HepG2 (cell line): Measurements from ENCODE around the gene RNF222. TPM values are rescaled to one million over a fixed set of nuclear protein-coding genes. Genes with fewer than 3 reads are reported as not detected.

ENCODE experiments used
- AGO1 ChIP-seq: fragments of 200-400 bp; formaldehyde crosslinking; IDR thresholded peaks from 2 replicates; pipeline ENCODE4 v1.6.1; 2017; ENCODE audit warnings: mild to moderate bottlenecking, low read depth, low read length, moderate library complexity; ENCODE audit not compliant: poor library complexity, severe bottlenecking
- EED ChIP-seq: sonication (generic); formaldehyde crosslinking; IDR thresholded peaks from 2 replicates; pipeline ENCODE4 v1.5.0; 2020; ENCODE audit warnings: mild to moderate bottlenecking, missing genetic modification reagents
- MZF1 ChIP-seq: sonication (generic); formaldehyde crosslinking; IDR thresholded peaks from 2 replicates; pipeline ENCODE4 v1.8.1; 2023; ENCODE audit warnings: mild to moderate bottlenecking, missing genetic modification reagents, borderline replicate concordance
- REXO4 ChIP-seq: sonication (generic); formaldehyde crosslinking; IDR thresholded peaks from 2 replicates; pipeline ENCODE4 v1.8.0; 2022; ENCODE audit warnings: missing genetic modification reagents, mild to moderate bottlenecking, borderline replicate concordance
- SIX4 ChIP-seq: sonication (generic); formaldehyde crosslinking; IDR thresholded peaks from 2 replicates; pipeline ENCODE4 v1.4.0; 2020; ENCODE audit warnings: missing genetic modification reagents
- THYN1 ChIP-seq: sonication (generic); formaldehyde crosslinking; IDR thresholded peaks from 2 replicates; pipeline ENCODE4 v1.8.1; 2023; ENCODE audit warnings: low read depth, mild to moderate bottlenecking, moderate library complexity, missing genetic modification reagents, borderline replicate concordance
- ZNF235 ChIP-seq: sonication (generic); formaldehyde crosslinking; IDR thresholded peaks from 2 replicates; pipeline ENCODE4 v1.8.1; 2023; ENCODE audit warnings: mild to moderate bottlenecking, missing genetic modification reagents, borderline replicate concordance
- ZNF329 ChIP-seq: sonication (generic); formaldehyde crosslinking; IDR thresholded peaks from 2 replicates; pipeline ENCODE4 v1.9.0; 2021; ENCODE audit warnings: low read depth, mild to moderate bottlenecking, missing genetic modification reagents
- ZNF441 ChIP-seq: sonication (generic); formaldehyde crosslinking; IDR thresholded peaks from 2 replicates; pipeline ENCODE4 v1.7.0; 2021; ENCODE audit warnings: missing genetic modification reagents, borderline replicate concordance
- ZNF546 ChIP-seq: sonication (generic); formaldehyde crosslinking; conservative IDR thresholded peaks from 2 replicates; pipeline ENCODE4 v1.8.1; 2023; ENCODE audit warnings: mild to moderate bottlenecking, missing genetic modification reagents
- ZNF660 ChIP-seq: sonication (generic); formaldehyde crosslinking; IDR thresholded peaks from 2 replicates; pipeline ENCODE4 v1.5.1; 2020; ENCODE audit warnings: mild to moderate bottlenecking, low read depth, missing genetic modification reagents, borderline replicate concordance
- polyA plus RNA-seq, 8 experiments: library from polyadenylated mRNA; depleted of rRNA in 3 of 8; stranded (reverse) in 7 of 8; unstranded in 1 of 8; fragments of >200 nt; fragmentation: Illumina TruSeq in 4 of 8; extraction: Trizol in 4 of 8; gene quantifications; 2 replicates each; pipeline versions ENCODE4 v1.2.1 to v1.2.3, GENCODE V29; 2011 to 2016; ENCODE audit warnings: low read depth in 4 of 8, missing spikeins in 1 of 8, mixed read lengths in 1 of 8; ENCODE audit not compliant: insufficient read depth in 1 of 8
- total RNA-seq, 5 experiments: library from RNA; depleted of rRNA; stranded (reverse); fragments of >200 nt; fragmentation: Illumina TruSeq; extraction: Trizol; gene quantifications; 2 replicates each; pipeline ENCODE4 v1.2.3, GENCODE V29; 2016; ENCODE audit warnings: low read depth in 1 of 5
- TF ChIP-seq, protein P1 (sequence below): sonication (generic); formaldehyde crosslinking; IDR thresholded peaks from 2 replicates; pipeline ENCODE4 v1.4.0; 2020; ENCODE audit warnings: mild to moderate bottlenecking, missing genetic modification reagents
- TF ChIP-seq, protein P2 (sequence below): sonication (generic); formaldehyde crosslinking; IDR thresholded peaks from 2 replicates; pipeline ENCODE4 v1.8.0; 2022; ENCODE audit warnings: mild to moderate bottlenecking, missing genetic modification reagents, borderline replicate concordance
- TF ChIP-seq, protein P3 (sequence below): sonication (generic); formaldehyde crosslinking; IDR thresholded peaks from 2 replicates; pipeline ENCODE4 v1.9.0; 2021; ENCODE audit warnings: mild to moderate bottlenecking, missing genetic modification reagents
- TF ChIP-seq, protein P4 (sequence below): sonication (generic); formaldehyde crosslinking; IDR thresholded peaks from 2 replicates; pipeline ENCODE4 v1.8.0; 2022; ENCODE audit warnings: missing genetic modification reagents, mild to moderate bottlenecking, borderline replicate concordance

RNF222 gene
- total and polyA plus RNA-seq, 2 of the 13 experiments (the other 11 are each of a cell fraction or from before 2014, with no cell fraction given), result not detected

DNA sequence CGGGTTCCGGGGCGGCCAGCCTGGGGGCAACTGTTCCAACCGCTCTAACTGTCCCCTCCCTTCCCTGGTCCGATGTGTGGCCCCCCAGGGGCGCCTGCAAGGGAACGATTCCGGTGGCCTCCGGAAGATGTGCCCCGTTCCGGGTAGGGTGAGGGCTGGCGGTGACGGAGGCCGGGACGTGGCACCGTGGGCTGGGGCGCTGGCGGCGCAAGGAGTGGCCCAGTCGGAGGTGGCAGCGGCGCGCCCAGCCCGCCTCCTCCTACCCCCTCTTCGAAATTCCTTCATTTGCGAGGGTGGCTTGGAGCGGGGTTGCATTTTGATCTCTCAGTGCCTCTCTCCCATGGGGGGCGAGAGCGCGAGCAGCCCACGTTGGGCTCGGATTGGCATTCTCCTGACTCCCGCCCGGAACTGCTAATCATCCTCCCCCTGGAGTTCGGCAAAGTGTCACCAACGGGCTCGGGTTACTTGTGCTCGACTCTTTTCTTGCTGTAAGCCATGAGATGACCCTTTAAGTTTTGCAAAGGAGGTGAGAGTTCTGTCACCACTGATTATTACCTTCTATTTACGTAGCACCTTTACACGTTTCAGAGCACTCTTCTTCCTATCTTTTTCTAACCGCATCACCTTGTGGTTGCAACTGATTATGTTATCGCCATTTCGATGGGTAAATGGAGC lies 38.7 kb upstream of the RNF222 start (continued):
- TF ChIP-seq, protein P1, sequence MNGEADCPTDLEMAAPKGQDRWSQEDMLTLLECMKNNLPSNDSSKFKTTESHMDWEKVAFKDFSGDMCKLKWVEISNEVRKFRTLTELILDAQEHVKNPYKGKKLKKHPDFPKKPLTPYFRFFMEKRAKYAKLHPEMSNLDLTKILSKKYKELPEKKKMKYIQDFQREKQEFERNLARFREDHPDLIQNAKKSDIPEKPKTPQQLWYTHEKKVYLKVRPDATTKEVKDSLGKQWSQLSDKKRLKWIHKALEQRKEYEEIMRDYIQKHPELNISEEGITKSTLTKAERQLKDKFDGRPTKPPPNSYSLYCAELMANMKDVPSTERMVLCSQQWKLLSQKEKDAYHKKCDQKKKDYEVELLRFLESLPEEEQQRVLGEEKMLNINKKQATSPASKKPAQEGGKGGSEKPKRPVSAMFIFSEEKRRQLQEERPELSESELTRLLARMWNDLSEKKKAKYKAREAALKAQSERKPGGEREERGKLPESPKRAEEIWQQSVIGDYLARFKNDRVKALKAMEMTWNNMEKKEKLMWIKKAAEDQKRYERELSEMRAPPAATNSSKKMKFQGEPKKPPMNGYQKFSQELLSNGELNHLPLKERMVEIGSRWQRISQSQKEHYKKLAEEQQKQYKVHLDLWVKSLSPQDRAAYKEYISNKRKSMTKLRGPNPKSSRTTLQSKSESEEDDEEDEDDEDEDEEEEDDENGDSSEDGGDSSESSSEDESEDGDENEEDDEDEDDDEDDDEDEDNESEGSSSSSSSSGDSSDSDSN, result peak; percentile 85; the same call in 1 of the 2 replicates
- TF ChIP-seq, protein P2, sequence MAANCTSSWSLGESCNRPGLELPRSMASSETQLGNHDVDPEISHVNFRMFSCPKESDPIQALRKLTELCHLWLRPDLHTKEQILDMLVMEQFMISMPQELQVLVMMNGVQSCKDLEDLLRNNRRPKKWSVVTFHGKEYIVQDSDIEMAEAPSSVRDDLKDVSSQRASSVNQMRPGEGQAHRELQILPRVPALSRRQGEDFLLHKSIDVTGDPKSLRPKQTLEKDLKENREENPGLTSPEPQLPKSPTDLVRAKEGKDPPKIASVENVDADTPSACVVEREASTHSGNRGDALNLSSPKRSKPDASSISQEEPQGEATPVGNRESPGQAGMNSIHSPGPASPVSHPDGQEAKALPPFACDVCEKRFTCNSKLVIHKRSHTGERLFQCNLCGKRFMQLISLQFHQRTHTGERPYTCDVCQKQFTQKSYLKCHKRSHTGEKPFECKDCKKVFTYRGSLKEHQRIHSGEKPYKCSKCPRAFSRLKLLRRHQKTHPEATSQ (CRISPR knock-in tag), result 0 out of 2 replicates have a peak, but pooled peaks have one; percentile 58
- TF ChIP-seq MZF1 (no peak), SIX4 (CRISPR knock-in tag) (0 out of 2 replicates have a peak, but pooled peaks have one; percentile 19), ZNF660 (CRISPR knock-in tag) (no peak), AGO1 (peak; percentile 71), EED (CRISPR knock-in tag) (peak; percentile 69; the same call in 1 of the 2 replicates), THYN1 (CRISPR knock-in tag) (peak; percentile 62; the same call in 1 of the 2 replicates), ZNF235 (CRISPR knock-in tag) (0 out of 2 replicates have a peak, but pooled peaks have one; percentile 5), ZNF441 (CRISPR knock-in tag) (0 out of 2 replicates have a peak, but pooled peaks have one; percentile 26), REXO4 (CRISPR knock-in tag) (0 out of 2 replicates have a peak, but pooled peaks have one; percentile 10), ZNF329 (peak; percentile 59), ZNF546 (CRISPR knock-in tag) (peak; percentile 66)
- TF ChIP-seq, protein P3, sequence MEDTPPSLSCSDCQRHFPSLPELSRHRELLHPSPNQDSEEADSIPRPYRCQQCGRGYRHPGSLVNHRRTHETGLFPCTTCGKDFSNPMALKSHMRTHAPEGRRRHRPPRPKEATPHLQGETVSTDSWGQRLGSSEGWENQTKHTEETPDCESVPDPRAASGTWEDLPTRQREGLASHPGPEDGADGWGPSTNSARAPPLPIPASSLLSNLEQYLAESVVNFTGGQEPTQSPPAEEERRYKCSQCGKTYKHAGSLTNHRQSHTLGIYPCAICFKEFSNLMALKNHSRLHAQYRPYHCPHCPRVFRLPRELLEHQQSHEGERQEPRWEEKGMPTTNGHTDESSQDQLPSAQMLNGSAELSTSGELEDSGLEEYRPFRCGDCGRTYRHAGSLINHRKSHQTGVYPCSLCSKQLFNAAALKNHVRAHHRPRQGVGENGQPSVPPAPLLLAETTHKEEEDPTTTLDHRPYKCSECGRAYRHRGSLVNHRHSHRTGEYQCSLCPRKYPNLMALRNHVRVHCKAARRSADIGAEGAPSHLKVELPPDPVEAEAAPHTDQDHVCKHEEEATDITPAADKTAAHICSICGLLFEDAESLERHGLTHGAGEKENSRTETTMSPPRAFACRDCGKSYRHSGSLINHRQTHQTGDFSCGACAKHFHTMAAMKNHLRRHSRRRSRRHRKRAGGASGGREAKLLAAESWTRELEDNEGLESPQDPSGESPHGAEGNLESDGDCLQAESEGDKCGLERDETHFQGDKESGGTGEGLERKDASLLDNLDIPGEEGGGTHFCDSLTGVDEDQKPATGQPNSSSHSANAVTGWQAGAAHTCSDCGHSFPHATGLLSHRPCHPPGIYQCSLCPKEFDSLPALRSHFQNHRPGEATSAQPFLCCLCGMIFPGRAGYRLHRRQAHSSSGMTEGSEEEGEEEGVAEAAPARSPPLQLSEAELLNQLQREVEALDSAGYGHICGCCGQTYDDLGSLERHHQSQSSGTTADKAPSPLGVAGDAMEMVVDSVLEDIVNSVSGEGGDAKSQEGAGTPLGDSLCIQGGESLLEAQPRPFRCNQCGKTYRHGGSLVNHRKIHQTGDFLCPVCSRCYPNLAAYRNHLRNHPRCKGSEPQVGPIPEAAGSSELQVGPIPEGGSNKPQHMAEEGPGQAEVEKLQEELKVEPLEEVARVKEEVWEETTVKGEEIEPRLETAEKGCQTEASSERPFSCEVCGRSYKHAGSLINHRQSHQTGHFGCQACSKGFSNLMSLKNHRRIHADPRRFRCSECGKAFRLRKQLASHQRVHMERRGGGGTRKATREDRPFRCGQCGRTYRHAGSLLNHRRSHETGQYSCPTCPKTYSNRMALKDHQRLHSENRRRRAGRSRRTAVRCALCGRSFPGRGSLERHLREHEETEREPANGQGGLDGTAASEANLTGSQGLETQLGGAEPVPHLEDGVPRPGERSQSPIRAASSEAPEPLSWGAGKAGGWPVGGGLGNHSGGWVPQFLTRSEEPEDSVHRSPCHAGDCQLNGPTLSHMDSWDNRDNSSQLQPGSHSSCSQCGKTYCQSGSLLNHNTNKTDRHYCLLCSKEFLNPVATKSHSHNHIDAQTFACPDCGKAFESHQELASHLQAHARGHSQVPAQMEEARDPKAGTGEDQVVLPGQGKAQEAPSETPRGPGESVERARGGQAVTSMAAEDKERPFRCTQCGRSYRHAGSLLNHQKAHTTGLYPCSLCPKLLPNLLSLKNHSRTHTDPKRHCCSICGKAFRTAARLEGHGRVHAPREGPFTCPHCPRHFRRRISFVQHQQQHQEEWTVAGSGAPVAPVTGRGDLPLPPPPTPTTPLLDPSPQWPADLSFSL, result 0 out of 2 replicates have a peak, but pooled peaks have one; percentile 53
- TF ChIP-seq, protein P4, sequence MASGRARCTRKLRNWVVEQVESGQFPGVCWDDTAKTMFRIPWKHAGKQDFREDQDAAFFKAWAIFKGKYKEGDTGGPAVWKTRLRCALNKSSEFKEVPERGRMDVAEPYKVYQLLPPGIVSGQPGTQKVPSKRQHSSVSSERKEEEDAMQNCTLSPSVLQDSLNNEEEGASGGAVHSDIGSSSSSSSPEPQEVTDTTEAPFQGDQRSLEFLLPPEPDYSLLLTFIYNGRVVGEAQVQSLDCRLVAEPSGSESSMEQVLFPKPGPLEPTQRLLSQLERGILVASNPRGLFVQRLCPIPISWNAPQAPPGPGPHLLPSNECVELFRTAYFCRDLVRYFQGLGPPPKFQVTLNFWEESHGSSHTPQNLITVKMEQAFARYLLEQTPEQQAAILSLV (CRISPR knock-in tag), result 0 out of 2 replicates have a peak, but pooled peaks have one; percentile 16
